IPS DF 4.7 (cell line): ENCODE results near the gene C8A.

Source experiments
- DNase-seq: peaks from one replicate; pipeline ENCODE4 v3.0.0-alpha.2; 2013; ENCODE audit warnings: low spot score; ENCODE audit errors: extremely low read depth

The C8A gene

DNA sequence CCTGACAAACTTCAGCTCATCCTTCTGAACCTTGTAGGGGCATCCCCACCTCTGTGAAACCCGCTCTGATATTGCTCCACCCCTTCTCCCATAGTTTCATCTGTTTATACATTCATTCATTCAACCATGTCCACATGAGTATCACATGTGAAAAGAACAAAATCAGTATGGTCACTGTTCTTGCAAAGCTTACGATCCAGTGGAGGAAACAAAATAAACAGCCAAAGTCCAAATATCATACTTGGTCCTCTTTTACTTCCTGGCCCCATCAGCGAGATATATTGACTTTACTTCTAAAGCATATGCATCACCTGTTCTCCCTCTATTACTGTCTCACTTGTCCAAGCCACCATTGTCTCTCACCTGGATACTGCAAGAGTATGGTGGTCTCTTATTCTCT lies 35.6 kb downstream of the C8A start:
- DNase-seq: no peak

DNA sequence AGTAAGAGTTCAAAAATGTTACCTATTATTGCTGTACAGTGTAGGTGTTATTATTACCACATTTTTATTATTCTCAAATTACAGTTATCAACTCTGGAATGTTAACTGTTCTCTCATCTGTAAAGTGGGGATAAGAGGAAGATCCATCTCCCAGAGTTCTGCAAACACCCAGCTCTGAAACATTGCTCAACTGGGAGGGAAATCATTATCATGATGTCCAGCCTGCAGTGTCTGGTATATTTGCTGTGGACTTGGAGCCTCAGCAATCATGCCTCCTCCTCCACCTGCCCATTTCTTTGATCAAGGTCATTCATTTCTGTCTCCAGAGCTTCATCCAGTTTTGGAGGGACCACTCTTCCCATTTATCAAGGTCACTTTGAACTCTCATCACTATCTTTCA lies 39.4 kb downstream of the C8A start:
- DNase-seq: no peak

DNA sequence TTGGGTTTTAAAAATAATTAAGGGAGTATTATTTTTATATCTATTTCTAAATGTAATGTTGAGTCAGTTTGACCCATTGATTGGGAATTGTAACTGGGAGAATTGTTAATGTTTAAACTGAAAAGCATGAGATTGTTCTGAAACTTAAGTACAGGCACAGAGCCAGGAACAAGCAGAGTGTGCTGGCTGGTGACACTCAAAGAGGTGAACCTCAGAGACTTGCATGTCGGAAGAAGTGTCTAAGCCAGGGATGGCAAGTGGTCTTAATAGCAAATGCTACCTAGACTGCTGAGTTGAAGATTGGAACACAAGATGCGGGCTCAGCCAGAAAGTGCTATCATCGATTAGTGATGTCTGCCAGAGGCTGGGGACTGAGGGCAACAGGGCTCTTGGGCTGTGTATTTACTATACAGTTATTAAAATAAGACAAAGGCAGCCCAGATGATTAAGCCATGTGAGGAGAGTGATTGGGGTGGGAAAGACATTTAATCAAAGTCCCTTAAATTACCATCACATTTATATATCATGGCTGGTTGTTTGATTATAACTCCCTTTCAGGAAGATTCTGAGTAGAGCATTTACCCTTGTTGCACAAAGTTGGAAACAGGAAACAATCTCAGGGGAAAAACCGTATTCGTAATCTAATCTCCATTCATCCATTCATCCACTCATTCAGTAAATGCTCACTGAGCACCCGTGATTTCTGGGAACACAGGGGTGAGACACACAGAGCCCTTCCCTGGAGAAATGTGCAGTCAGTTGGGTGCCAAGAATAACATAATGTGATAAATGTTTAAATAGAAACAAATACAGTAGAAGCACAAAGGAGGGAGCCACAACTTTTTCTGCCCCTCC lies 42.8 kb downstream of the C8A start:
- no peak for DNase-seq

DNA sequence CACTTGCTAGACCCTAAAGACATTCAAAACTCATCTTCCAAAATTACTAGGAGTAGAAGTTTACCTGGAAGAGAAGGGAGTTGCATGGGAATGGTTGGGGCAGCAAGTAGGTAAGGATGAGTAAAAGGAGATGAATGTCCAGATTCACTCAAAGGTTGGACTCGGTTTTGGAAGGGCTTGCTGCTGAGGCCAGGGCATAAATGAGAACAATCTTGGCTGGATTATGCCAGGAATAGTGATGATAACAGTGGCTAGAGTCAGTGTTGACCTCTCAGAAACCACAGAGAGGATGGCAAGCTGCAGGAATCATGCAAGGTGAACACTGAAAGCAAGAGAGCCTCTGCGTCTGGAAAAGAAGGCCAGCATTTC lies 43.4 kb downstream of the C8A start:
- no peak for DNase-seq

DNA sequence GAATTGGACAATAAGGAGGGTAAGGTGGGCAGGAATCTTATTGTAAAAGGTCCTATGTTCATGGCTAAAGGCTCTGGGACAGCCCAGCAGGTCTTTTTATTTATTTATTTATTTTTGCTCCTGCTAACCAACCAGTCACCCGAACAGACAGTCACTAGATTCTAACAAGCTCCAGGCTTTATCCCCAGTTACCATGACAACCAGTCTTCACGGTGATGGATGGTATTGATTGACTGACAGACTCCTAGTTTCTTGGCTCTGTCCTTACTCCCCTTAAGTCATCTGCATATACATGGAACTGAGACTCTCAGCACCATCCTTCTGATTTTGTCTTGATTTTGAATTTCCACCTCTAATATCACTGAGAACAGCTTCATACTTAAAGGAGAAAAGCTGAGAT lies 44.3 kb downstream of the C8A start:
- DNase-seq: no peak

DNA sequence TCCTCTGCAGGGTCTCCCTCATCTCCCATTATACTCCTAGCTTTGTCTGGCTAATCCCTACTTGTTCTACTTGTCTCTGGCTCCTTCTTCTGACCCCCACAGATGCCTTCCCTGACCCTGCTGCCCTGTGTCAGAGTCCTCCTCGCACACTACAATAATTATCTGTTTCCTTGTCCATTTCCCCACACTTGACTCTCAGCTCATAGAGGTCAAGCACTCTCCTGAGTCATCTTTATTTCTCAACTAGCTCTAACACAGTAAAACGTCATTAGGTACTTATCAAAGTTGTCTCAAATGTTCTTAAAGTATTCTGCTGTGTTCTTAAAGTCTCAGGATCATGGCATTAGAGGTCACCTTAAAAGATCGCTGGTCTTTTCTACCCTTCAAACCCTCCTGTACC lies 47.1 kb downstream of the C8A start:
- DNase-seq: no peak

DNA sequence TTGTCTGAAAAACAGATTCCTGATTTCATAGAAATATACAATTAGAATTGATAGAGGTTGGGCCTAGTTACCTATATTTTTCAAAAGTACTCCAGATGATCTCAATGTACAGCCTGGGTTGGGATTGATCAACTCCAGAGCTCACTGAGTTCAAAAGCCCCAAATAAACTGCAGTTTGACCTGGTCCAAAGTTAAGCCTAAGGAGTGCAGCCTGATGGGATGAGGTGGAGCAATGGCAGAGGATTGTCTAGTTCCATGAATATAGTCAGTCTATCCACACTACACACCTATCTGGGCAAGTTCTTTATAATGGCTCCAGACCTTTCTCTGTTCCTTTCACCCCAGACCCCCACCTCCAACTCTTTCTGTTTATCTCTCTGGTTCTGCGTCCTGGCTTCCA lies 49.2 kb downstream of the C8A start:
- no peak for DNase-seq

DNA sequence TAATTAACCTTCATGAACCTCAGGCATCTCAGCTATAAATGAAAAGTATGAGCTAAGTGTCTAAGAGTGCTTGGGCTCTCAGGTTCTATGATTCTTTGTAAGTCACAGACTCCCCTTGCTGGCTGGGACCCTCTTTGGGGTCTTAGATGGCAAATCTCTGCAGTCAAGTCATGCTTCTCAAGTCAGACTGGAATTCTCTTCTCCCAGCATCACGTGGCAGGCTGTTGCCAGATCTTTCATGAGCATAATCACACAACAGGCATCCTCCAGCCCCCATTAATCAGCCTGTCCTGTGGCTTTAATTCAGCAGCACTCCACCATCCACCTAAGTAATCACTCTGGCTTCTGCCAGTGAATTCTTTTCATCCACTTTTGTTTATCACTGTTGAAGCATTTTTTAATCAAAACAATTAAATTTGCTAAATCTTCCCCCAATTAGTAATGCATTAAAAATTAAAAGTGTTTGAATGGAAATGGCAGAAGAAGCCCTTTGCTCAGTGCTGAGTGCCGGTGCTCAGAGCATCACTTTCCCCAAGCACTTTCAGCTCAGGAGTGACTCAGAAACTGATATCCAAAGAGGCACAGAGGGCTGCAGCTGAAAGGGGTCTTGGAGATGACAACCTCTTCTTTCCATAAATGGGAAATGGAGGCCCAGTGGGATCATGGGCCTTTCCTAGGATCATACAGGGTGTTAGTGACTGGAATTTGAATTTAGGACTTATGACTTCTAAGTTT lies 50.2 kb downstream of the C8A start:
- DNase-seq: no peak

DNA sequence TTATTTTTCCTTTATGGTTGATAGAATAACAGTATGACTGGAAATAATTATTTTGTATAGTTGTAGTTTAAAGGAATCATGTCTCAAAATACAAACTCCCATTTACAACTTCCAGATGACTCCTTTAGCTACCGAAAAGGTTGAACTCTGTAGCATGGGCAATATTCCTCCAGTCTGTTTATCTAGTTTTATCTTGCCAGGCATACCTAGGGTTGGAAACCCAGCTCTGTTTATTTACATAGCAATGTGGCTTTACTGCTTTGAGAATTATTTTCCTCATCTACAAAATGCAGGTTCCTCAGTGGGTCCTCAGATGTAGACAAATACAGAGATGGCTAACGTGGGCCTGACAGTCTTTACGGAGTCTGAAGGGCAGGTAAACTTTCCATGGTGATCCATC lies 51.1 kb downstream of the C8A start:
- DNase-seq: no peak

DNA sequence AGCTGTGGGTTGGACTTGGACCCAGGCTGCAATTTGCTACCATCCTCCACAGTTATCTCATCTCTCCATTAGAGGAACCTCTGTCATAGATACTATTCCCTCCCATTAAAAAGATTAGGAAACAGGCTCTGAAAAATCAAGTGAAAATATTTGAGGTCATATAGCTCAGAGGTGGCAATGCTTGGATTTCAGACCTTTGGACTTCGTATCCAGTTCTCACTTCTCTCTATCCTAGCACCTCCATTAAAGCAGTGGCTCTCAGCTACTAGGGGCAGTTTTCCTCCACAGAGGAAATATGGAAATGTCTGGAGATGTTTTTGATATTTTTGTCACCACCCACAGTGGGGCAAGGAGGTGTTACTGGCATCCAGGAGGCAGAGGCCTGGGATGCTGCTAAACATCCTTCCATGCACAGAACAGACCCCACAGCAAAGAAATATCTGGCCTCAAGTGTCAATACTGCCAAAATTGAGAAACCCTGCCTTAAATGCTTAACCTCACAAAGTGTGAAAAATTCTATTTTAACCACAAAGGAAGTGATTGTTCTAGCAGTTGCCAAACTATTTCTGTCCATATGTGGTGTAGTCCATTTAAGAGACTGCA lies 54.1 kb downstream of the C8A start:
- no peak for DNase-seq

DNA sequence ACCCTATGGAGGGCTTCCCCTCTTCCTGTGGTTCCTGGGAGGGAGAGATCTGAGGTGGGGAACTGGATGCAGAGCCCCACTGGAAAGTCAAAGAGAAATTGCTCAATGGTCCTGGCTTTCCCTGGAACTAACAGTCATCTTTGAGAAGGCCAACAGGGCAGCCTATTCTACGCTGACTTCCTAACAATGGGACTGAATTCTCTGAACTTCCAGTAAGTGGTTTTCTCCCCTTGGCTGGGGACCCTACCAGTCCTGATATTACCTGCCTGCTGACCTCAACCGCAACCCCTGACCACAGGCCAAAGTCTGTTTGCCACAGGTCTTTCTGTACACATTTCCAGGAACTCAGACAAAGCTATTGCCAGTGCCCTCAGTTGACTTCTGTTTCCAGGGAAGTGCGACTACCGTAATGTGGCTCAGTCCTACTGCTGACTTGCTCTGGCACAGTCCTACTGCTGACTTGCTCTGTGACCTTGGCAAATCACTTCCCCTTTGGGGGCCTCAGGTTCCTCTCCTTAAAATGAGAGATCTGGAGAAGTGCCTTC lies 55.9 kb downstream of the C8A start:
- DNase-seq: no peak

DNA sequence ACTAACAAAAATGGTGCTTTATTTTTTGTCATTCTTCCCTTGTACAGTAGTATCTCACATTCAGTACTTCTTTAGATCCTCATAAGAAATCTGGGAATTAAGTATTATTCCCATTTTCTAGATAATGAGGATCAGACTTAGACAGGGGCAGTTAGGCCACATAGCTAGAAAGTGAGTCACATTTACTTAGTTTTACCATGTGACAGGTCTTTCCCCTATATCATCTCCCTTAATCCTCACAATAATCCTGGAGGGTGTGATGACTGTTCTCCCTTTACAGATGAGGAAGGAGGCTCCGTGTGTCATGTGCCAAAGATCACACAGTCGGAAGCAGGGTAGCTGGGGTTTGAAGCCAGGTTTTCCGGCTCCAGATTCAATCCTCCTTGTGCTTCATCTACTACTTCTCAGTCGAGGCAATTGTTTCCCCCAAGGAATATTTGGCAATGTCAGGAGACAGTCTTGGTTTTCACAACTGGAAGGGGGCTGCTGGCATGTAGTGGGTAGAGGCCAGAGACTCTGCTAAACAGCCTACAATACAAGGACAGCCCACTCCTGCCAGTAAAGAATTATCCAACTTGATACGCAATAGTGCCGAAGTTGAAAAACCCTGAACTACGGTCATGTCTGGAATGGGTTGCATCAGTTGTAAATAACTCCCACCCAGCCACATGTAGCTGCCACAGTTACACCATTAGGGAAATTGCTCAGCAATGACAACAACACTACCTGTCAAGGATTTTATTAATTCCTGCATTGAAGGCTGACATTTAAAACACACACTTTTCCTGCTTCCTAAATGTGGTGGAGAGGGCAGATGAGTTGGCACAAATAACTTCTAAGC lies 56.7 kb downstream of the C8A start:
- no peak for DNase-seq

DNA sequence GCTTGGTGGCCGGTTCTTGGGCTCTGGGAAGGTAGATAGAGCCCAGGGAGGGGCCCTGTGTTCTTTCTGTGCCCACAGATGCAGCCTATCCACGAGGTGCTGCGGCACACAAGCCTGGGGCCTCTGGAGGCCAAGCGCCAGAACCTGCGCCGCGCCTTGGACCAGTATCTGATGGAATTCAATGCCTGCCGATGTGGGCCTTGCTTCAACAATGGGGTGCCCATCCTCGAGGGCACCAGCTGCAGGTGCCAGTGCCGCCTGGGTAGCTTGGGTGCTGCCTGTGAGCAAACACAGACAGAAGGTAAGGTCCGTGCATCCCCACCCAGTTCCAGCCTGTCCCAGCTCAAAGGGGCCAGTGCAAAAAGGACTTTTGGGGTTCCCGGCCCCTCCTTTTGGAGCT lies 57.7 kb downstream of the C8A start:
- DNase-seq: no peak

DNA sequence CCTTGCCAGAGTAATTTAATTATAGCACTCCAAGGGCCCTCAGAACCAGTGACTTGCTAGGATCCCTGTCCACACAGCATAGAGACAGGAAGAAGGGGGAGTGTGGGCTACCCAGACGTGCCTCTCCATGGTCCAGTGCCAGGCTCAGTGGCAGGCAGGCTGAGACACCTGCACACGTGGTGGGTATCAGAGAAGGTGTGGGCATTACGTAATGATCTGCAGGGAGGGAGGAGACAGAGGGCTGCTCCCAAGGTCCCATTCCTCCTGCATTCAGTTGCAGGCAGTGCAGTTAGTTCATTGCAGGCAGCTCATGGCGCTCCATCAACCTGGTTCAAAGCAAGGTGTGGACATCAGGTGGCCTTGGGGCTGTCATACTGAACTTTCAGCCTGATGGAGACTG lies 61.4 kb downstream of the C8A start:
- no peak for DNase-seq

DNA sequence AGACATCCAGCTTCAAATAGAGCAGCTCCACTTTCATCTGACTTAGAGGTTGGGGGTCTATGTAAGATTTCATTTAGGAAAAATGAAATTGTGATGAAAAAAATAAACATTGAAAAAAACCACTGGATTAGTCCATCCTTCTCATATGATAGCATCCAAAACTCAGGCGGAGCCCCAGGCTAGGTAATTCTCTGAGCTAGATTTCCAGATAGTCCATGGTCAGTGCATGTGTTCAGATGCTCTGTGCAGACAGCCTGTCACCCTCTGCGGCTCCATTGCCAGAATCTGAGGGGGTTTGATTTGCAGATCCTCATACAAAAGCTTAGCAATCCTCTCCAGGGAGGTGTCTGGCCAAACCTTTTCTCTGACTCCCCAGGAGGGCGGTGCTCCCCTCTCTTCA lies 62.0 kb downstream of the C8A start:
- DNase-seq: no peak

DNA sequence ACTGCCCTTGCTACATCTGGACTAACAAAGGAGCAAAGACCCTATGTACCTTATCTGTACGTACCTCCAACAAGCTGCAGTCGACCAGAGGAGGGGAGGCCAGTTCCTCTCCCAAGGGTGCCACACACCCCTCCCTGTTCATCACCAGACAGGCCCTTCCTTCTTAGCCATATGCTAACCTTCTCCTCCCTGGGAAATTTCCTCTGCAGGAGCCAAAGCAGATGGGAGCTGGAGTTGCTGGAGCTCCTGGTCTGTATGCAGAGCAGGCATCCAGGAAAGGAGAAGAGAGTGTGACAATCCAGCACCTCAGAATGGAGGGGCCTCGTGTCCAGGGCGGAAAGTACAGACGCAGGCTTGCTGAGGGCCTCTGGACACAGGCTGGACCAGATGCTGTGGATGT lies 62.8 kb downstream of the C8A start:
- no peak for DNase-seq

DNA sequence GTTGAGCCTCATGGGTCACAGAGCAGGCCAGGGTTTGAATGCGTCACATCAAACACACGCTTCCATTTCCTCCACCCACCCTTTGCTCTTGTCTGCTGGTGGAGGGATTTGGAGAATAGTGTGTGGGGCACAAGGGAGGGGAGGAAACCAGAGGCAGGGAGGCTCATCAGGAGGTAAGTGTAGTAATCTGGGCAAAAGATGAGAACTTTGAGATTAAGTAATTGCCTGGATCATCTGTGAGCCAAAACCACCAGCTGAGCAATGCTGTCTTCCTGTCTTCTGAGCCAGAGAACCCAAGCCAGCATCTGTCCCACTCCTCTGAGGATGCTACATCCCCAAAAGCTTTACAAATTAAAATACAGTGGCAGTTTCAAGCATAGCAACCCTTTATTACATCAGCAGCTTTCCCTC lies 66.0 kb downstream of the C8A start:
- DNase-seq: no peak

DNA sequence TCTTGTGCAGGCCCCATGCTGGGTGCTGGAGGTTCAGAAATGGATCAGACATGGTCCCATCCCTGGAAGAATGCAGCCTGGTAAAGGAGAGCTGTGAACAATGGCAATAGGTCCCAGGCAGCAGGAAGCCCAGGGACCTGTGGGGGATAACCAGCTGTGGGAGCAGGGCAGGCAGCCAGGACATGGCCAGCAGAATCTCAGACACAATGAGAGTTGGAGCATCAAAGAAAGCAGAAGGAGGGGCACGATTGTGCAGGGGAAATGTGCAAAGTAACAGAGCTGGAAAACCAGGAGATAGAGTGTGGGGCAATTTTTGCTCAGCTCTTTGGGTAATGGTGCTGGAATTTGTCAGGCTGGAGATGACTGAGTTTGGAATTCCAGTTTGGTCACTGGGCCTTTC lies 66.9 kb downstream of the C8A start:
- no peak for DNase-seq

DNA sequence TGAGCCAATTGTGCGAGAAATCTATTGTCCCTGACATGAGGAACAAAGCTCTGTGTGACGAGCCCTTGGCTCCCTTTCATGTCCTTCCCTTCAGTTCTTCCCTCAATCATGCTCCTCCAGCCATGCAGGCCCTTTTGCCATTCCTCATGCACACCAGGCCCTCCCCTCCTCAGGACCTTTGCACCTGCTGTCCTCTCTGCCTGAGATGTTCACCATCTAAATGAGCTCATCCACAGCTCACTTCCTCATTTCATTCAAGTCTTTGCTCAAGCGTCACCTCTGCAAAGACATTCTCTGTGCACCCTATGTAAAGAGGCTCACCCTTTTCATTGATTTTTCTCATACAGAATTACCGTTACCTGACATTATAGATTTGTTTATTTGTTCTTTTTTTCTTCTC lies 67.5 kb downstream of the C8A start:
- DNase-seq: no peak

DNA sequence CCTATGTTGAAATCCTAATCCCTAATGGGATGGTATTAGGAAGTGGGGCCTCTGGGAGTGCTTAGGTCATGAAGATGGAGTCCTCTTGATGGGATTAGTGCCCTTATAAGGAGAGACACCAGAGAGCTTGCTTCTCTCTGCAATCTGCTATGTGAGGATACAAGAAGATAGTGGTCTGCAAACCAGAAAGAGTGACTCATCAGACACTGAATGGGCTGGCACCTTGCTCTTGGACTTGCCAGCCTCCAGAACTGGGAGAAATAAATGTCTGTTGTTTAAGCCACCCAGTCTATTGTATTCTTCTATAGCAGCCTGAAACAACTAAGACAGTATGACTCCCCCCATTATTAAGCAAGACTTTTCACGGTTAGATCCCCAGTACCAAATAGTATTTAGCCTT lies 67.9 kb downstream of the C8A start:
- DNase-seq: no peak

DNA sequence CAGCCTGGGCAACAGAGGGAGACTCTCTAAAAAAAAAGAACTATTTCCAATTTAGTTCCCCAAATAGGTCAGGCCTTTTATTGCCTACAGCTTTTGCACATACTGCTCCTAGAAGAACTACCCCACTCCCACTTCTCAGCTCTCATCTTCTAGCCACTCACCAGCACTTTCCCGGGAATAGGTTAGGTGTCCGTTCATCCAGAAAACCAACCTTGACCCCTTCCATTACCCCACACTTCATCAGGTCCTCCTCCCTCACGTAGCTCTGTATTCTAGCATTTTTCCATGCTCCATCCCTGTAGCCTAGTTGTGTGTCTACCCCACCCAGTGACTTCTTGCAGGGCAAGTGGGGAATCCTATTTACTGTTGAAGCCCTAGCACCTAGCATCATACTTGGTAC lies 68.6 kb downstream of the C8A start:
- no peak for DNase-seq

DNA sequence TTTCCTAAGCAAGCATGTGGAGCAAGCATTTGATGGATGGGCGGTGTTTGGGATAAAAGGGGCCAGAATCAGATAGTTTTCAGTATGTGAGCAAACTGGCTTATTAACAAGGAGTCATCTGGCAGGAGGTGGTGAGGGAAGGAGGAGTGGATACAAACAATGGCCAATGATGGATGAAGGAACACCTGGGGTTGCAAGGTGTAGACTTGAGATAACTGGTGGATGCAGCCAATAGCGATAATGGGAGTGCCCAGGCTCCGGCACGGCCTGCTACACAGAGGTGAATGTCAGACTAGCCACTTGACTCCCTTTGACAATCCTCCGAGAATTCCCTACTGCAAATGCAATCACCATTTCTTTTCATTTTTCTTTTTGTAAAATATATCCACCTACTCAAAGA lies 69.5 kb downstream of the C8A start:
- DNase-seq: no peak
